Suprapubic skin (tissue), 3 donors: ENCODE data around the gene DHX34.
"Not testable (repeated sequence)": the region's sequence is repeated elsewhere in the genome, so short reads cannot be mapped to it uniquely, and the experiment has no call there.

ENCODE experiments used
- CTCF ChIP-seq, 2 donors: fragments of 200-600 bp in 1 of 2; fragments of 450-650 bp in 1 of 2; sonication (generic) in 1 of 2; IDR thresholded peaks; one replicate each; pipeline ENCODE4 v1.5.1; 2016 to 2019; ENCODE audit warnings: antibody characterized with exemption in 2 of 2, mild to moderate bottlenecking in 1 of 2, moderate library complexity in 1 of 2
- POLR2AphosphoS5 ChIP-seq, 3 donors: sonication (generic); formaldehyde crosslinking; IDR thresholded peaks; one replicate each; pipeline ENCODE4 v1.6.1; 2017; ENCODE audit warnings: antibody characterized with exemption in 3 of 3

- not testable (repeated sequence) for TF ChIP-seq CTCF, POLR2AphosphoS5 (IDR thresholded peaks at IDR 0.05)
These were observed 48.2 kb upstream of the DHX34 start for GRCh38 chr19:47300867-47301266.
